Measurements from ENCODE around the gene RC3H1.

Gene RC3H1

GRCh38 chr1:173886746-173887611, 135.2 kb downstream of the RC3H1 start:
- no peak for DNase-seq (ENCODE audit: low read depth in 3 of 3)

- DNase-seq (ENCODE audit: low read depth in 3 of 3) = no peak
These were observed 137.5 kb downstream of the RC3H1 start for GRCh38 chr1:173884701-173885100.

Data from stimulated activated CD4-positive, alpha-beta T cell treated with anti-CD3 and anti-CD28 coated beads, TNF-alpha, amount 100 ng/mL, for 4 hours (primary cell).